Measurements from ENCODE around the gene PRDM15. TPM values are rescaled to one million over a fixed set of nuclear protein-coding genes. Genes with fewer than 3 reads are reported as not detected.

PRDM15 gene
- total RNA-seq, 1 experiment from 2014 or later = 5.7 TPM

- Mint-ChIP-seq H3K4me1 (ENCODE audit: insufficient read depth, unreplicated experiment) (no peaks in the 10 kb centered on the region), H3K36me3 (ENCODE audit: insufficient read depth, unreplicated experiment) (peaks cover 79% of the 10 kb centered on the region), H3K9me3 (ENCODE audit: unreplicated experiment) (no peaks in the 10 kb centered on the region), H3K27me3 (ENCODE audit: insufficient read depth, unreplicated experiment) (no peaks in the 10 kb centered on the region), H3K4me3 (ENCODE audit: unreplicated experiment) (no peak overlapping the region), H3K27ac (ENCODE audit: low read depth, unreplicated experiment) (no peak overlapping the region)
- intact Hi-C loops (cut with micrococcal nuclease) = no loop called here
- ChIA-PET CTCF (interaction anchor here (0.6 to 0.8 kb wide), 3 partner anchors 12 to 81 kb away, joined by 3 to 5 read pairs (median 4); no protein-coding TSS in a partner anchor), POLR2A (no interaction called here)
- no peak for DNase-seq (ENCODE audit: unreplicated experiment)
- BruUV-seq (replicated peaks) = no TSS peak
- no peak for TF ChIP-seq CTCF (IDR thresholded peaks at IDR 0.05; ENCODE audit: unreplicated experiment)
Observed at GRCh38 chr21:41901782-41902181, 22.6 kb upstream of the PRDM15 start.

GRCh38 chr21:41901099-41901498 lies 22.0 kb upstream of the PRDM15 start:
- ChIA-PET POLR2A (no interaction called here), CTCF (interaction anchor here (0.6 kb wide), 1 partner anchor 82 kb away, joined by 5 read pairs; no protein-coding TSS in a partner anchor)
- TF ChIP-seq CTCF (IDR thresholded peaks at IDR 0.05; ENCODE audit: unreplicated experiment) = no peak
- BruUV-seq (replicated peaks) = no TSS peak
- peaks cover 76% of the 10 kb centered on the region for H3K36me3 Mint-ChIP-seq (ENCODE audit: insufficient read depth, unreplicated experiment)
- DNase-seq (ENCODE audit: unreplicated experiment) = no peak
- H3K4me3 Mint-ChIP-seq (ENCODE audit: unreplicated experiment) = no peak overlapping the region
- no peaks in the 10 kb centered on the region for H3K27me3 Mint-ChIP-seq (ENCODE audit: insufficient read depth, unreplicated experiment)
- H3K9me3 Mint-ChIP-seq (ENCODE audit: unreplicated experiment) = no peaks in the 10 kb centered on the region
- no peaks in the 10 kb centered on the region for H3K4me1 Mint-ChIP-seq (ENCODE audit: insufficient read depth, unreplicated experiment)
- intact Hi-C loops (cut with micrococcal nuclease) = no loop called here
- H3K27ac Mint-ChIP-seq (ENCODE audit: low read depth, unreplicated experiment) = no peak overlapping the region

- peaks cover 70% of the 10 kb centered on the region for H3K36me3 Mint-ChIP-seq (ENCODE audit: insufficient read depth, unreplicated experiment)
- TF ChIP-seq CTCF (IDR thresholded peaks at IDR 0.05; ENCODE audit: unreplicated experiment) = no peak
- no peaks in the 10 kb centered on the region for H3K9me3 Mint-ChIP-seq (ENCODE audit: unreplicated experiment)
- intact Hi-C loops (cut with micrococcal nuclease) = no loop called here
- no peak overlapping the region for H3K27ac Mint-ChIP-seq (ENCODE audit: low read depth, unreplicated experiment)
- no peaks in the 10 kb centered on the region for H3K27me3 Mint-ChIP-seq (ENCODE audit: insufficient read depth, unreplicated experiment)
- BruUV-seq (replicated peaks) = no TSS peak
- H3K4me3 Mint-ChIP-seq (ENCODE audit: unreplicated experiment) = no peak overlapping the region
- CTCF ChIA-PET = no interaction called here
- no peaks in the 10 kb centered on the region for H3K4me1 Mint-ChIP-seq (ENCODE audit: insufficient read depth, unreplicated experiment)
- POLR2A ChIA-PET = no interaction called here
- DNase-seq (ENCODE audit: unreplicated experiment) = no peak
Observed at GRCh38 chr21:41900401-41900800, 21.3 kb upstream of the PRDM15 start.

- CTCF ChIA-PET = interaction anchor here (0.7 kb wide), 2 partner anchors 160 to 596 kb away, joined by 3 to 4 read pairs; partner anchors contain the start of gene RSPH1
- H3K27me3 Mint-ChIP-seq (ENCODE audit: insufficient read depth, unreplicated experiment) = no peaks in the 10 kb centered on the region
- TF ChIP-seq CTCF (IDR thresholded peaks at IDR 0.05; ENCODE audit: unreplicated experiment) = no peak
- H3K36me3 Mint-ChIP-seq (ENCODE audit: insufficient read depth, unreplicated experiment) = peaks cover 72% of the 10 kb centered on the region
- DNase-seq (ENCODE audit: unreplicated experiment) = no peak
- POLR2A ChIA-PET = interaction anchor here (0.6 to 0.7 kb wide), 2 partner anchors 17 to 110 kb away, joined by 3 read pairs; no protein-coding TSS in a partner anchor
- no peak overlapping the region for H3K4me3 Mint-ChIP-seq (ENCODE audit: unreplicated experiment)
- intact Hi-C loops (cut with micrococcal nuclease) = no loop called here
- BruUV-seq (replicated peaks) = no TSS peak
- H3K4me1 Mint-ChIP-seq (ENCODE audit: insufficient read depth, unreplicated experiment) = no peaks in the 10 kb centered on the region
- no peaks in the 10 kb centered on the region for H3K9me3 Mint-ChIP-seq (ENCODE audit: unreplicated experiment)
- no peak overlapping the region for H3K27ac Mint-ChIP-seq (ENCODE audit: low read depth, unreplicated experiment)
Observed at GRCh38 chr21:41899426-41900202, 20.5 kb upstream of the PRDM15 start.

Measured in MCF 10A (cell line).